Smooth muscle cell (in vitro differentiated cells): ENCODE data around the gene ATP2B2. TPM values are rescaled to one million over a fixed set of nuclear protein-coding genes. Genes with fewer than 3 reads are reported as not detected.

Experiments used
- DNase-seq: peaks from one replicate; lab custom pipeline; 2025; ENCODE audit not compliant: unreplicated experiment; lab: John Stamatoyannopoulos, UW
- H2AFZ ChIP-seq: fragments of 200-600 bp; sonication (generic); 2 replicates; pipeline ENCODE4 v1.6.0; 2016; ENCODE audit warnings: antibody characterized with exemption, low read depth, mild to moderate bottlenecking
- H3F3A ChIP-seq: fragments of 200-600 bp; sonication (generic); 2 replicates; pipeline ENCODE4 v1.6.0; 2017; ENCODE audit warnings: antibody characterized with exemption, low read depth
- H3K27ac ChIP-seq: fragments of 200-600 bp; sonication (generic); 2 replicates; pipeline ENCODE4 v1.5.1; 2016; ENCODE audit warnings: low read depth, mild to moderate bottlenecking
- H3K27me3 ChIP-seq: fragments of 200-600 bp; sonication (generic); 2 replicates; pipeline ENCODE4 v1.6.1; 2016; ENCODE audit warnings: low read depth, mild to moderate bottlenecking
- H3K36me3 ChIP-seq: fragments of 200-600 bp; sonication (generic); 2 replicates; pipeline ENCODE4 v1.5.1; 2016; ENCODE audit warnings: low read depth
- H3K4me1 ChIP-seq: fragments of 200-600 bp; sonication (generic); 2 replicates; pipeline ENCODE4 v1.5.1; 2016; ENCODE audit warnings: low read depth
- H3K4me2 ChIP-seq: fragments of 200-600 bp; sonication (generic); 2 replicates; pipeline ENCODE4 v1.6.0; 2016; ENCODE audit warnings: mild to moderate bottlenecking
- H3K4me3 ChIP-seq: fragments of 200-600 bp; sonication (generic); 2 replicates; pipeline ENCODE4 v1.5.1; 2016; ENCODE audit warnings: mild to moderate bottlenecking
- H3K79me2 ChIP-seq: fragments of 200-600 bp; sonication (generic); 2 replicates; pipeline ENCODE4 v1.6.0; 2016; ENCODE audit warnings: low read depth, mild to moderate bottlenecking
- H3K9ac ChIP-seq: fragments of 200-600 bp; sonication (generic); 2 replicates; pipeline ENCODE4 v1.6.0; 2016; ENCODE audit warnings: low read depth
- H3K9me3 ChIP-seq: fragments of 200-600 bp; sonication (generic); replicated peaks from 2 replicates; pipeline ENCODE4 v1.5.1; 2016; ENCODE audit warnings: low read depth
- H4K20me1 ChIP-seq: fragments of 200-600 bp; sonication (generic); 2 replicates; pipeline ENCODE4 v1.6.0; 2016; ENCODE audit warnings: low read depth
- CTCF ChIP-seq: fragments of 200-600 bp; sonication (generic); IDR thresholded peaks from 2 replicates; pipeline ENCODE4 v1.5.1; 2017; ENCODE audit warnings: borderline replicate concordance, mild to moderate bottlenecking, antibody characterized with exemption; ENCODE audit not compliant: insufficient read depth, poor library complexity, severe bottlenecking
- WGBS: methylation state at CpG from one replicate; pipeline ENCODE4 v1.1.7; 2016; ENCODE audit warnings: low lambda C conversion rate; 5-methylcytosine and 5-hydroxymethylcytosine counted together
- polyA plus RNA-seq: library from polyadenylated mRNA; unstranded; fragments of >200 nt; fragmentation: Nextera tagmentation; extraction: Ambion mirVana; gene quantifications from 2 replicates; pipeline ENCODE4 v1.2.1, GENCODE V29; 2016
- total RNA-seq: library from RNA; depleted of rRNA; stranded (reverse); fragments of >200 nt; gene quantifications from 2 replicates; pipeline ENCODE4 v1.2.3, GENCODE V29; 2014

Gene ATP2B2
- total and polyA plus RNA-seq, 2 experiments from 2014 or later: not detected

DNA sequence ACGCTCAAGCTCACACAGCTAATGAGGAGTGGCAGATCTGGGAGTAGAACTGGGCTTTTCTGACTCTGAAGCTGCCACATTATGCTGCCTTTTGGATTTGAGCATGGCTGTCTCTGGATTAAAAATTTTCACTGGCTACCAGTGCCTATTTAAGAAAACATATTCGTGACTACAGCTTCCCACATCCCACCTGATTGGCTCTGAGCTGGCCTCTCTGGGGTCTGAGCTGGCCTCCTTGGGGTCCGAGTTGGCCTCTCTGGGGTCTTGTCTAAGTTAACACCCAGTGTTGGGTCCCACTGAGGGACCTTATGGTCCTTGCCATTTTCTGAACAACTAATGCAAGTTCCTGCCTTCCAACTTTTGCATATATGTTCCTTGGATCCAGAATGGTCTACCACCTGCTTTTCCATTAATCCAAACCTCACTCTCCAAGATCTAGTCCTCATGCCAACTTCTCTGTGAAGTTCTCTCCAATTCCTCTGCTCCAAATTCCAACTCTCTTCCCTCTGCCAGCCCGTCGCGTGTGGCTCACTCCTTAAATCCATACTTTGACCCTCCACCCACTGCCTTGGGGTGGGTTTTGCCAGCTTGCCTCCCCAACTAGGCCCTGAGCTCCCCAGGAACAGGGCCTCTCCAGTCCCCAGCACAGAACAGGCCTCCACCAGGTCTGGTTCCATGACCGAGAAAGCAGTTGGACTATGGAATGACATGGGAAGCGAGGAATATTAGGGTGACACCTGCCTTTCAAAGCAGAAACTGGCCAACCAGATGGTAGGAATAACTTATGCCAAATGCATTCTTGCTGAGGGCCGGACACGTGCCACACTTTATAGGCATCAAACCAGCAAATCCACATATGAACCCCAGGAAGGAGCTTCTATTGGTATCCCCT is 42.5 kb downstream of the ATP2B2 start:
- H2AFZ ChIP-seq: no peak overlapping the region
- no peaks in the 10 kb centered on the region for H3K4me1 ChIP-seq
- H4K20me1 ChIP-seq: no peaks in the 10 kb centered on the region
- H3K9me3 ChIP-seq: no peaks in the 10 kb centered on the region
- no peak overlapping the region for H3K4me2 ChIP-seq
- H3K4me3 ChIP-seq: no peak overlapping the region
- WGBS: 78% methylated on average over 10 of the region's 10 CpGs
- DNase-seq: no peak
- H3K27ac ChIP-seq: no peak overlapping the region
- H3K79me2 ChIP-seq: no peaks in the 10 kb centered on the region
- no peak for TF ChIP-seq CTCF
- H3K36me3 ChIP-seq: no peaks in the 10 kb centered on the region
- H3K9ac ChIP-seq: no peak overlapping the region
- H3K27me3 ChIP-seq: peaks cover 11% of the 10 kb centered on the region
- no peaks in the 10 kb centered on the region for H3F3A ChIP-seq

DNA sequence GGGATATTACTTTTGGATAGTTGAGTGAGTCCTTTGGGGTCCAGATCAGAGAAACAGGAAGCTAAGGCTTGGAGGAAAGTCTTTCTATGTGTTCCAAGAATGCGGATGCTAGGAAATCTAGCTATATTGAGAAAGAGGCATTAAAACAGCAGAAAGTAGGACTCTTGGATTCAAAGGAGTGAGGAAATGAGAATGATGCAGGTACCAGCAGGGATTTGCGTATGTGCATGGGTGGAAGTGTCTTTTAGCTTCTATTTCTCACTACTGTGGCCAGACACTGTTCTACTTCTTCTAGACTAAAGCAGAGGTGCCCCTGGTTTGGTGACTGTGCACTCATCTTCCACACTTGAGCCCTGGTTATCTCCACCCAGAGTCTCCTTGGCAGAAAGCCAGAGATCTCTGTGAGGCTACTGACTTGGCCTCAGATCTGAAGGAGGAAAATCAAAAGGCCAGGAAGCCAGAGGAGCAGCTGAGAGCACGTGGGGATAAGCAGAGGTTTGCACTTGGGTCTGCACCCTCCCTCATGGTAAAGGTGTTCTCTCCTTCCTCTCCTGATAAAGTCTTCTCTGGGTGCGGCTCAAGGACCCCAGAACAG is 44.3 kb downstream of the ATP2B2 start:
- Histone ChIP-seq H4K20me1 (no peaks in the 10 kb centered on the region), H3K36me3 (no peaks in the 10 kb centered on the region), H3K27ac (no peak overlapping the region), H3K4me2 (no peak overlapping the region), H3K9me3 (no peaks in the 10 kb centered on the region), H3K79me2 (no peaks in the 10 kb centered on the region), H3K9ac (no peak overlapping the region), H3K27me3 (peaks cover 9% of the 10 kb centered on the region), H2AFZ (no peak overlapping the region), H3K4me1 (no peaks in the 10 kb centered on the region), H3F3A (no peaks in the 10 kb centered on the region), H3K4me3 (no peak overlapping the region)
- 64% methylated on average over 4 of the region's 4 CpGs for WGBS
- TF ChIP-seq CTCF: no peak
- no peak for DNase-seq

DNA sequence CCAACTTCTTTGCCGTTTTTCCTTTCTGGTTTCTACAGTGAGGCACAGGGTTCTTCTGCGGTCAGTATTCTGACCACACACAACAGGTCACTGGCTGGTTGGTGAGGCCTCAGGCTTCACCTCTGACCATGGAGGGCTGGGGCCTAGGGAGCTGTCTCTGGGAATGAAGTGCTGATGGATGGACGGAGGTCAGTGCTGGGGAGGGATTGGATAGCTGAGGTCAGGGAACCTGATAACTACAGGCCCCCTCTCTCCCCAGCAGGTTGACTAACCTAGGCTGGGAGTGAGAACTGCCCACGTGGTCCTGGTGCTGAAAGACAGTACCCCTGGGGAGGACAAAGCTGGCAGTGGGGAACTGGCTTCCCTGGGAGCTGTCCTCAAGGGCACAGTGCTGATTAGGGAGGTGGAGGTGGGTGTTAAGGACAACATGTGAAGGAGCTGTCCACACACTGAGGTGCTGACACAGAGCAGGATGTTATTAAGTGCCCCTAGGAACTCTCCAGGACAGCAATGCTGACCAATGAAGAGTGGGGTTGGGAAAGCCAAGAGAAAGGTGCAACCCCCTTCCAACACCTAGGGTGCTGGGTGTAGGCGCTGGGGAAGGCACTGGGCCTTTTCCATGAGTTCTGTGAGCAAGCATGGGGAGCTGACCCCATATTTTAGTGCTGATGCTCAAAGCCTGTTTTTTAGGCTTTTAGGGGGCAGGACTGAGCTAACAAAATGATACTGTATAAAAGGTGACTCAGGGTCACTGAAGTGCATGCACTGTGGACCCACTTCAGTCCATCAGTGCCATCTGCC is 45.2 kb downstream of the ATP2B2 start:
- H3K4me3 ChIP-seq: no peak overlapping the region
- H4K20me1 ChIP-seq: no peaks in the 10 kb centered on the region
- H3K36me3 ChIP-seq: no peaks in the 10 kb centered on the region
- DNase-seq: no peak
- no peak for TF ChIP-seq CTCF
- no peak overlapping the region for H3K9ac ChIP-seq
- H3K27ac ChIP-seq: no peak overlapping the region
- H3K9me3 ChIP-seq: no peaks in the 10 kb centered on the region
- H3K4me2 ChIP-seq: no peak overlapping the region
- H3K27me3 ChIP-seq: peaks cover 2% of the 10 kb centered on the region
- 54% methylated on average over 5 of the region's 5 CpGs for WGBS
- no peak overlapping the region for H2AFZ ChIP-seq
- H3K79me2 ChIP-seq: no peaks in the 10 kb centered on the region
- no peaks in the 10 kb centered on the region for H3K4me1 ChIP-seq
- H3F3A ChIP-seq: no peaks in the 10 kb centered on the region
